HPDE6-E6E7 (cell line): ENCODE measurements around the gene CPNE8.

Experiments
- DNase-seq: peaks from one replicate; pipeline ENCODE4 v3.0.0; 2011; ENCODE audit warnings: missing footprints; ENCODE audit errors: extremely low spot score

The CPNE8 gene

GRCh38 chr12:38633511-38633910, 271.9 kb downstream of the CPNE8 start:
- DNase-seq = no peak

- no peak for DNase-seq
These were observed 276.3 kb downstream of the CPNE8 start for GRCh38 chr12:38629064-38629463.

- no peak for DNase-seq
These were observed 277.1 kb downstream of the CPNE8 start for GRCh38 chr12:38628288-38628687.

- DNase-seq = no peak
These were observed 280.1 kb downstream of the CPNE8 start for GRCh38 chr12:38625306-38625705.

- DNase-seq = no peak
These were observed 291.2 kb downstream of the CPNE8 start for GRCh38 chr12:38614171-38614570.

- DNase-seq = no peak
These were observed 294.5 kb downstream of the CPNE8 start for GRCh38 chr12:38610808-38611350.

- DNase-seq = no peak
These were observed 298.1 kb downstream of the CPNE8 start for GRCh38 chr12:38607295-38607694.
